ENCODE data around the gene RGS8. TPM values are rescaled to one million over a fixed set of nuclear protein-coding genes. Genes with fewer than 3 reads are reported as not detected.

The RGS8 gene
- total and polyA plus RNA-seq, 2 donors (not counting 1 experiment from before 2014, with no cell fraction given): not detected

DNA sequence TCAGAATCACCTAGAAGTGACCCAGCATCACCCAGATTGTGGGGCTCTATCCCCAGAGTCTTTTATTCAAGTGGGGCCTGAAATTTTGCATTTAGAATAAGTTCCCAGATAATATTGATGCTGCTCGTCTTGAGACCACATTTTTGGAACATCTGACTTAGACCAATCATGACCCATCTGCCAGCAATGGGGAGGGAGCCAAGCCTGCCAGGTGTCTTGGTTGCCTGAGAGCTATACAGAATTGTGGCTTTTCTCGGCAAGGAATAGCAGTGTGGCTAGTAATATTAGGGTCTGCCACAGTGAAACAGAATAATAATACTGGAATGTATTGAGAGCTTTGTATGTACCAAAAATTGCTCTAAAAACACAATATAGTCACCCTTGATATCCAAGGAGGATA lies 31.1 kb upstream of the RGS8 start:
- Histone ChIP-seq H2AFZ (ENCODE audit: insufficient read depth, low read depth, low read length, poor library complexity, severe bottlenecking) (no peak overlapping the region), H3K9ac (ENCODE audit: low read length) (no peak overlapping the region), H4K20me1 (ENCODE audit: control insufficient read depth, insufficient read depth, low read length, poor library complexity, severe bottlenecking) (no peaks in the 10 kb centered on the region), H3K4me2 (replicated peaks; ENCODE audit: low read depth, low read length, poor library complexity, severe bottlenecking) (no peak overlapping the region), H3K27me3 (replicated peaks in 1 of 4; ENCODE audit: control extremely low read depth in 1 of 4, control insufficient read depth in 3 of 4, insufficient read depth in 4 of 4, low read length in 3 of 4) (peaks cover 0 to 2% (median 0%) of the 10 kb centered on the region in 4 experiments), H3K4me3 (ENCODE audit: control extremely low read depth in 1 of 5, extremely low read depth in 1 of 5, insufficient read depth in 1 of 5, low read depth in 2 of 5, low read length in 4 of 5) (no peak overlapping the region), H3K27ac (ENCODE audit: low read length in 2 of 2) (no peak overlapping the region), H3K36me3 (replicated peaks in 1 of 2; ENCODE audit: control extremely low read depth in 1 of 2, control insufficient read depth in 1 of 2, extremely low read depth in 1 of 2, insufficient read depth in 2 of 2, low read length in 1 of 2) (no peaks in the 10 kb centered on the region), H3K9me3 (ENCODE audit: control extremely low read depth in 1 of 3, control insufficient read depth in 2 of 3, insufficient read depth in 1 of 3, low read length in 2 of 3) (no peaks in the 10 kb centered on the region), H3K79me2 (ENCODE audit: control insufficient read depth, insufficient read depth, low read length) (no peaks in the 10 kb centered on the region), H3K4me1 (ENCODE audit: control insufficient read depth in 2 of 2, insufficient read depth in 2 of 2, low read length in 2 of 2) (peaks cover 11 to 15% of the 10 kb centered on the region in 2 donors)
- no peaks in the 10 kb centered on the region for H3K9me3 Mint-ChIP-seq (ENCODE audit: insufficient read depth)
- intact Hi-C loops (cut with micrococcal nuclease): no loop called here
- DNase-seq (no peak), ATAC-seq (ENCODE audit: low read depth) (no peak)
- H3K4me3 Mint-ChIP-seq: no peak overlapping the region
- TF ChIP-seq EZH2 (IDR thresholded peaks at IDR 0.05; ENCODE audit: borderline replicate concordance, insufficient read depth, low read depth, low read length, poor library complexity, severe bottlenecking): no peak
- TF ChIP-seq, protein P1, sequence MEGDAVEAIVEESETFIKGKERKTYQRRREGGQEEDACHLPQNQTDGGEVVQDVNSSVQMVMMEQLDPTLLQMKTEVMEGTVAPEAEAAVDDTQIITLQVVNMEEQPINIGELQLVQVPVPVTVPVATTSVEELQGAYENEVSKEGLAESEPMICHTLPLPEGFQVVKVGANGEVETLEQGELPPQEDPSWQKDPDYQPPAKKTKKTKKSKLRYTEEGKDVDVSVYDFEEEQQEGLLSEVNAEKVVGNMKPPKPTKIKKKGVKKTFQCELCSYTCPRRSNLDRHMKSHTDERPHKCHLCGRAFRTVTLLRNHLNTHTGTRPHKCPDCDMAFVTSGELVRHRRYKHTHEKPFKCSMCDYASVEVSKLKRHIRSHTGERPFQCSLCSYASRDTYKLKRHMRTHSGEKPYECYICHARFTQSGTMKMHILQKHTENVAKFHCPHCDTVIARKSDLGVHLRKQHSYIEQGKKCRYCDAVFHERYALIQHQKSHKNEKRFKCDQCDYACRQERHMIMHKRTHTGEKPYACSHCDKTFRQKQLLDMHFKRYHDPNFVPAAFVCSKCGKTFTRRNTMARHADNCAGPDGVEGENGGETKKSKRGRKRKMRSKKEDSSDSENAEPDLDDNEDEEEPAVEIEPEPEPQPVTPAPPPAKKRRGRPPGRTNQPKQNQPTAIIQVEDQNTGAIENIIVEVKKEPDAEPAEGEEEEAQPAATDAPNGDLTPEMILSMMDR (IDR thresholded peaks at IDR 0.05): no peak
- WGBS (ENCODE audit: insufficient coverage): 100% methylated on average over 1 of the region's 2 CpGs
- ChIA-PET POLR2A (no interaction called here), CTCF (no interaction called here)
- no peak overlapping the region for H3K27ac Mint-ChIP-seq
- H3K4me1 Mint-ChIP-seq: peaks cover 15% of the 10 kb centered on the region
- H3K27me3 Mint-ChIP-seq: no peaks in the 10 kb centered on the region

DNA sequence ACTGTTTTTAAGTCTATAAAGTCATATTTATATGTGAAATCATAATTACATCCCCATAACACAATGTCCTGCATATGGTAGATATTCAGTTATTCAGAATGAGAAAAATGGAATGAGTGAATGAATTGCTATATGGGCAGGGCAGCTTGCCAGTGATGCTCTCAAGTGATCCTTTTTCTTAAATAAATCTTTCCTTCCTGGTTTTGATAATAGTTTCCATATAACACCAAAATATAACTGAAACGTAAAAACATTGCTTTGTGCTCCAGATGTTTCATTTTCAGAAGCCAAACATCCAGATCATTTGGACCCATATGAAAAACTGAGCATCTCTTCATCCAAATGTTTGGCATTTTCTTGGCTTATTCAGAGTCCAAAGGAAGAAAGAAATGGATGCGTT lies 30.2 kb upstream of the RGS8 start:
- peaks cover 0 to 2% (median 0%) of the 10 kb centered on the region in 4 experiments for H3K27me3 ChIP-seq (replicated peaks in 1 of 4; ENCODE audit: control extremely low read depth in 1 of 4, control insufficient read depth in 3 of 4, insufficient read depth in 4 of 4, low read length in 3 of 4)
- intact Hi-C loops (cut with micrococcal nuclease): no loop called here
- ATAC-seq (ENCODE audit: low read depth): no peak
- H3K27ac ChIP-seq (ENCODE audit: low read length in 2 of 2): no peak overlapping the region
- Mint-ChIP-seq H3K4me3 (no peak overlapping the region), H3K9me3 (ENCODE audit: insufficient read depth) (no peaks in the 10 kb centered on the region), H3K27me3 (no peaks in the 10 kb centered on the region), H3K27ac (no peak overlapping the region), H3K4me1 (peaks cover 15% of the 10 kb centered on the region)
- ChIA-PET POLR2A (no interaction called here), CTCF (no interaction called here)
- H3K79me2 ChIP-seq (ENCODE audit: control insufficient read depth, insufficient read depth, low read length): no peaks in the 10 kb centered on the region
- H3K4me2 ChIP-seq (replicated peaks; ENCODE audit: low read depth, low read length, poor library complexity, severe bottlenecking): no peak overlapping the region
- no peaks in the 10 kb centered on the region for H3K36me3 ChIP-seq (replicated peaks in 1 of 2; ENCODE audit: control extremely low read depth in 1 of 2, control insufficient read depth in 1 of 2, extremely low read depth in 1 of 2, insufficient read depth in 2 of 2, low read length in 1 of 2)
- no peak overlapping the region for H3K4me3 ChIP-seq (ENCODE audit: control extremely low read depth in 1 of 5, extremely low read depth in 1 of 5, insufficient read depth in 1 of 5, low read depth in 2 of 5, low read length in 4 of 5)
- H3K9ac ChIP-seq (ENCODE audit: low read length): no peak overlapping the region
- no peaks in the 10 kb centered on the region for H3K9me3 ChIP-seq (ENCODE audit: control extremely low read depth in 1 of 3, control insufficient read depth in 2 of 3, insufficient read depth in 1 of 3, low read length in 2 of 3)
- H3K4me1 ChIP-seq (ENCODE audit: control insufficient read depth in 2 of 2, insufficient read depth in 2 of 2, low read length in 2 of 2): peaks cover 11 to 15% of the 10 kb centered on the region in 2 donors
- 83% methylated on average over 1 of the region's 2 CpGs for WGBS (ENCODE audit: insufficient coverage)
- H4K20me1 ChIP-seq (ENCODE audit: control insufficient read depth, insufficient read depth, low read length, poor library complexity, severe bottlenecking): no peaks in the 10 kb centered on the region
- no peak overlapping the region for H2AFZ ChIP-seq (ENCODE audit: insufficient read depth, low read depth, low read length, poor library complexity, severe bottlenecking)
- DNase-seq: no peak
- TF ChIP-seq, protein P1 (IDR thresholded peaks at IDR 0.05): no peak
- TF ChIP-seq EZH2 (IDR thresholded peaks at IDR 0.05; ENCODE audit: borderline replicate concordance, insufficient read depth, low read depth, low read length, poor library complexity, severe bottlenecking): no peak
